ENCODE results near the gene QRICH1. TPM values are rescaled to one million over a fixed set of nuclear protein-coding genes. Genes with fewer than 3 reads are reported as not detected.

Gene QRICH1
- total and polyA plus RNA-seq, 2 of the 13 experiments (the other 11 are each of a cell fraction or from before 2014, with no cell fraction given), result 52.6 to 102 TPM

DNA sequence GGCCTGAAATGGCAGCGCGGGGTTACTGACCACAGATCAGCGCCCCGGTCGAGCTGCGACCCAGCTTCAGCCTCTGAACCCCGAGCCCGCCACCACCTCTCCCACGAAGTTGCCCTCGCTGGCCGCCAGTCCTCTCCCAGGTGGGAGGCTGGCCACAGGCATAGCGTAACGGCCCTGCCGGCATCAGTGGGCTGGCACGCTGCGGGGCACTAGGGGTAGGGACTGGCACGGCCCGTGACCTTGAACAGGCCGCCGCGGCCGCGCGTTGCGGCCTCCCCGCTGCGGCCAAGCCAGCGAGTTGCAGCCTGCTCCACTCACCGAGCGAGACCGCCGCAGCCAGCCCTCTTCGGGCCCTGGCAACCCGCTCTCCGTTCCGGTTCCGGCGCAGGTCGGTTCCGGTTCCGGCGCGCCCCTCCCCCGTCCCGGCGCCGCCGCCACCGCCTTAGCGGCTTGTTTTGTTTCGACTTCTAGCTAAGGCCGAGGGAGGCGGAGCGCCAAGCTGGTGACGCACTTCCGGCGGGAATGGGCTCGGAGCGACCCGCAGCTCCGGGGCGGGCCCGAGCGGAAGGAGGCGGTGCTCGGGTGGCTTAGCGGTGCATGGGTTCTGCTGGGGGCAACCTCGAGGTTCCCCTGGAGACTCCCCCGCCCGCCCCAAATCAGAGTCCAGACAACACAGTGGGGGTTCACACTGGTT is 26.7 kb upstream of the QRICH1 start, which contains the start of gene USP19 (continued):
- TF ChIP-seq CBX1 (IDR thresholded peaks at IDR 0.05; ENCODE audit: low read depth) (no peak), ZNF484 (CRISPR knock-in tag; IDR thresholded peaks at IDR 0.05; ENCODE audit: borderline replicate concordance, low read depth) (no peak), GMEB1 (CRISPR knock-in tag; IDR thresholded peaks at IDR 0.05; ENCODE audit: borderline replicate concordance) (peak; percentile 85; the same call in 1 of the 2 replicates), ZNF256 (CRISPR knock-in tag; conservative IDR thresholded peaks at IDR 0.05) (no peak), TOPORS (CRISPR knock-in tag; IDR thresholded peaks at IDR 0.05) (peak; percentile 64; the same call in 1 of the 2 replicates), ZKSCAN5 (CRISPR knock-in tag; IDR thresholded peaks at IDR 0.05) (0 out of 2 replicates have a peak, but pooled peaks have one; percentile 65), TCF12 (IDR thresholded peaks at IDR 0.05) (no peak), TCF12 (CRISPR knock-in tag; IDR thresholded peaks at IDR 0.05) (no peak), SMARCC2 (IDR thresholded peaks at IDR 0.05) (no peak), ZNF33B (CRISPR knock-in tag; IDR thresholded peaks at IDR 0.05) (no peak), ZNF597 (CRISPR knock-in tag; IDR thresholded peaks at IDR 0.05) (no peak), ARID2 (CRISPR knock-in tag; IDR thresholded peaks at IDR 0.05; ENCODE audit: borderline replicate concordance) (peak; percentile 90; the same call in 1 of the 2 replicates), ZNF83 (CRISPR knock-in tag; IDR thresholded peaks at IDR 0.05; ENCODE audit: borderline replicate concordance) (0 out of 2 replicates have a peak, but pooled peaks have one; percentile 47), ZNF451 (CRISPR knock-in tag; IDR thresholded peaks at IDR 0.05) (peak; percentile 86), JUNB (CRISPR knock-in tag; IDR thresholded peaks at IDR 0.05; ENCODE audit: borderline replicate concordance) (no peak), ZMYM3 (CRISPR knock-in tag; IDR thresholded peaks at IDR 0.05) (no peak), ESRRA (CRISPR knock-in tag; IDR thresholded peaks at IDR 0.05; ENCODE audit: low read depth) (no peak; the same call in 1 of the 2 replicates), ZSCAN12 (CRISPR knock-in tag; IDR thresholded peaks at IDR 0.05) (no peak), POLR2G (IDR thresholded peaks at IDR 0.05; ENCODE audit: low read depth, low read length) (peak; percentile 94), HOXD1 (CRISPR knock-in tag; IDR thresholded peaks at IDR 0.05) (peak; percentile 84)
- TF ChIP-seq, protein P1, sequence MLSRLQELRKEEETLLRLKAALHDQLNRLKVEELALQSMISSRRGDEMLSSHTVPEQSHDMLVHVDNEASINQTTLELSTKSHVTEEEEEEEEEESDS (CRISPR knock-in tag; IDR thresholded peaks at IDR 0.05; ENCODE audit: borderline replicate concordance), result no peak
- TF ChIP-seq, protein P2, sequence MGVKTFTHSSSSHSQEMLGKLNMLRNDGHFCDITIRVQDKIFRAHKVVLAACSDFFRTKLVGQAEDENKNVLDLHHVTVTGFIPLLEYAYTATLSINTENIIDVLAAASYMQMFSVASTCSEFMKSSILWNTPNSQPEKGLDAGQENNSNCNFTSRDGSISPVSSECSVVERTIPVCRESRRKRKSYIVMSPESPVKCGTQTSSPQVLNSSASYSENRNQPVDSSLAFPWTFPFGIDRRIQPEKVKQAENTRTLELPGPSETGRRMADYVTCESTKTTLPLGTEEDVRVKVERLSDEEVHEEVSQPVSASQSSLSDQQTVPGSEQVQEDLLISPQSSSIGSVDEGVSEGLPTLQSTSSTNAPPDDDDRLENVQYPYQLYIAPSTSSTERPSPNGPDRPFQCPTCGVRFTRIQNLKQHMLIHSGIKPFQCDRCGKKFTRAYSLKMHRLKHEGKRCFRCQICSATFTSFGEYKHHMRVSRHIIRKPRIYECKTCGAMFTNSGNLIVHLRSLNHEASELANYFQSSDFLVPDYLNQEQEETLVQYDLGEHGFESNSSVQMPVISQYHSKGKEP (CRISPR knock-in tag; IDR thresholded peaks at IDR 0.05), result peak; percentile 67; the same call in 1 of the 2 replicates
- TF ChIP-seq, protein P3, sequence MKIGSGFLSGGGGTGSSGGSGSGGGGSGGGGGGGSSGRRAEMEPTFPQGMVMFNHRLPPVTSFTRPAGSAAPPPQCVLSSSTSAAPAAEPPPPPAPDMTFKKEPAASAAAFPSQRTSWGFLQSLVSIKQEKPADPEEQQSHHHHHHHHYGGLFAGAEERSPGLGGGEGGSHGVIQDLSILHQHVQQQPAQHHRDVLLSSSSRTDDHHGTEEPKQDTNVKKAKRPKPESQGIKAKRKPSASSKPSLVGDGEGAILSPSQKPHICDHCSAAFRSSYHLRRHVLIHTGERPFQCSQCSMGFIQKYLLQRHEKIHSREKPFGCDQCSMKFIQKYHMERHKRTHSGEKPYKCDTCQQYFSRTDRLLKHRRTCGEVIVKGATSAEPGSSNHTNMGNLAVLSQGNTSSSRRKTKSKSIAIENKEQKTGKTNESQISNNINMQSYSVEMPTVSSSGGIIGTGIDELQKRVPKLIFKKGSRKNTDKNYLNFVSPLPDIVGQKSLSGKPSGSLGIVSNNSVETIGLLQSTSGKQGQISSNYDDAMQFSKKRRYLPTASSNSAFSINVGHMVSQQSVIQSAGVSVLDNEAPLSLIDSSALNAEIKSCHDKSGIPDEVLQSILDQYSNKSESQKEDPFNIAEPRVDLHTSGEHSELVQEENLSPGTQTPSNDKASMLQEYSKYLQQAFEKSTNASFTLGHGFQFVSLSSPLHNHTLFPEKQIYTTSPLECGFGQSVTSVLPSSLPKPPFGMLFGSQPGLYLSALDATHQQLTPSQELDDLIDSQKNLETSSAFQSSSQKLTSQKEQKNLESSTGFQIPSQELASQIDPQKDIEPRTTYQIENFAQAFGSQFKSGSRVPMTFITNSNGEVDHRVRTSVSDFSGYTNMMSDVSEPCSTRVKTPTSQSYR (CRISPR knock-in tag; IDR thresholded peaks at IDR 0.05; ENCODE audit: borderline replicate concordance), result peak; percentile 98

Data from HepG2 (cell line).